GM12878 (cell line): Measurements from ENCODE around the gene MARK4. TPM values are rescaled to one million over a fixed set of nuclear protein-coding genes. Genes with fewer than 3 reads are reported as not detected.

ENCODE experiments used
- ATAC-seq: fragments of 200-7000 bp; cut with Tn5 transposase; 3 replicates; pipeline ENCODE4 v1.9.1; 2020; ENCODE audit warnings: mild to moderate bottlenecking, moderate library complexity
- BruUV-seq: library from RNA; stranded (reverse); fragments of 400-500 nt; replicated peaks from 2 replicates; lab custom pipeline; 2021; lab: Mats Ljungman, UMichigan
- CTCF ChIA-PET: fragments of 300-600 bp; sonication (Branson Sonifier 250); formaldehyde crosslinking; extraction: SDS; loops from one replicate; lab custom pipeline; 2021; ENCODE audit warnings: inconsistent platforms; lab: Yijun Ruan, JAX
- POLR2A ChIA-PET: fragments of 350-600 bp; formaldehyde crosslinking; extraction: SDS; loops from one replicate; lab custom pipeline; 2021; ENCODE audit warnings: inconsistent platforms; lab: Charles Lee
- RAD21 ChIA-PET: fragments of 300-600 bp; sonication (Branson Sonifier 250); formaldehyde crosslinking; loops from one replicate; lab custom pipeline; 2023; ENCODE audit warnings: antibody characterized with exemption; ENCODE audit not compliant: unreplicated experiment; lab: Charles Lee
- SMC1A ChIA-PET: fragments of 300-600 bp; sonication (Branson Sonifier 250); formaldehyde crosslinking; loops from one replicate; lab custom pipeline; 2023; ENCODE audit not compliant: unreplicated experiment, uncharacterized antibody; lab: Charles Lee
- DNase-seq: peaks from one replicate; pipeline ENCODE4 v3.0.0-alpha.2; 2011; ENCODE audit warnings: low read depth, low spot score
- FAIRE-seq: peaks from 3 replicates; lab custom pipeline; 2011; peaks lifted over from hg19 to GRCh38; lab: Jason Lieb, UNC
- H2AFZ ChIP-seq: 2 replicates; pipeline ENCODE4 v1.6.0; 2011; ENCODE audit warnings: low read depth, low read length, control low read depth; ENCODE audit not compliant: control insufficient read depth
- H3K27ac ChIP-seq: 2 replicates; pipeline ENCODE4 v1.5.1; 2011; ENCODE audit warnings: control low read depth; ENCODE audit not compliant: control insufficient read depth, insufficient read depth
- H3K27me3 ChIP-seq, 2 experiments: replicated peaks in 1 of 2; 2 replicates each; pipeline versions ENCODE4 v1.6.0 to v1.6.1; 2011; ENCODE audit warnings: low read length in 1 of 2; ENCODE audit not compliant: control insufficient read depth in 2 of 2, insufficient read depth in 2 of 2
- H3K36me3 ChIP-seq, 2 experiments: 2 replicates each; pipeline ENCODE4 v1.5.1; 2011; ENCODE audit warnings: low read length in 1 of 2; ENCODE audit not compliant: control insufficient read depth in 2 of 2, insufficient read depth in 2 of 2
- H3K4me1 ChIP-seq: 2 replicates; pipeline ENCODE4 v1.6.1; 2011; ENCODE audit warnings: mild to moderate bottlenecking, low read length, moderate library complexity, mixed read lengths; ENCODE audit not compliant: control insufficient read depth, insufficient read depth
- H3K4me2 ChIP-seq: 2 replicates; pipeline ENCODE4 v1.6.0; 2011; ENCODE audit warnings: control low read depth; ENCODE audit not compliant: control insufficient read depth, insufficient read depth
- H3K4me3 ChIP-seq: fragments of 200-600 bp; sonication (generic); 2 replicates; pipeline ENCODE4 v1.5.1; 2016
- H3K79me2 ChIP-seq: 2 replicates; pipeline ENCODE4 v1.6.0; 2011; ENCODE audit warnings: low read length; ENCODE audit not compliant: control insufficient read depth, insufficient read depth
- H3K9ac ChIP-seq: 2 replicates; pipeline ENCODE4 v1.8.0; 2011; ENCODE audit warnings: low read length, control low read depth, mixed read lengths; ENCODE audit not compliant: control insufficient read depth, insufficient read depth
- H3K9me3 ChIP-seq: replicated peaks from 3 replicates; pipeline ENCODE4 v1.5.1; 2011; ENCODE audit warnings: mild to moderate bottlenecking, low read length; ENCODE audit not compliant: control insufficient read depth, insufficient read depth
- H4K20me1 ChIP-seq: 2 replicates; pipeline ENCODE4 v1.6.0; 2011; ENCODE audit not compliant: control insufficient read depth, insufficient read depth
- ETV6 ChIP-seq, 2 experiments: fragments of 450-650 bp in 1 of 2; IDR thresholded peaks in 1 of 2; conservative IDR thresholded peaks in 1 of 2; 2 replicates each; pipeline ENCODE4 v1.6.1; 2014; ENCODE audit warnings: antibody characterized with exemption in 1 of 2, borderline replicate concordance in 1 of 2, low read depth in 1 of 2, mild to moderate bottlenecking in 1 of 2, moderate library complexity in 1 of 2
- MYC ChIP-seq: IDR thresholded peaks from 2 replicates; pipeline ENCODE4 v1.6.1; 2011; ENCODE audit warnings: mild to moderate bottlenecking, low read length, moderate library complexity, inconsistent platforms; ENCODE audit not compliant: insufficient read depth, insufficient replicate concordance, insufficient read length, severe bottlenecking
- PBX3 ChIP-seq: IDR thresholded peaks from 2 replicates; pipeline ENCODE4 v1.6.1; 2011; ENCODE audit warnings: mild to moderate bottlenecking, low read depth, low read length, moderate library complexity; ENCODE audit not compliant: insufficient replicate concordance
- PKNOX1 ChIP-seq: fragments of 450-650 bp; IDR thresholded peaks from 2 replicates; pipeline ENCODE4 v1.6.1; 2016; ENCODE audit warnings: mild to moderate bottlenecking
- SREBF2 ChIP-seq: IDR thresholded peaks from 2 replicates; pipeline ENCODE4 v1.6.1; 2012; ENCODE audit warnings: mild to moderate bottlenecking, low read length
- ZNF384 ChIP-seq: IDR thresholded peaks from 2 replicates; pipeline ENCODE4 v1.6.1; 2012; ENCODE audit warnings: low read depth, mild to moderate bottlenecking, low read length, improper control_type of control experiment, borderline replicate concordance
- WGBS: methylation state at CpG from one replicate; pipeline ENCODE4 v1.1.6; 2016; ENCODE audit warnings: low lambda C conversion rate; ENCODE audit not compliant: insufficient replicate concordance, insufficient coverage; ENCODE audit errors: missing lambda C conversion rate; 5-methylcytosine and 5-hydroxymethylcytosine counted together
- in situ Hi-C: fragments of 300-500 bp; cut with MboI; formaldehyde crosslinking; loops from 9 replicates; pipeline ENCODE4 v1.14.3; 2018; ENCODE audit warnings: mixed read lengths
- intact Hi-C: fragments of 100-400 bp; cut with micrococcal nuclease; formaldehyde crosslinking; loops from one replicate; pipeline ENCODE4 v1.14.2; 2022; ENCODE audit not compliant: unreplicated experiment
- polyA plus RNA-seq, 11 experiments: library from polyadenylated mRNA; depleted of rRNA in 4 of 11; unstranded in 6 of 11; stranded (reverse) in 5 of 11; fragments of >200 nt; fragmentation: Nextera tagmentation in 4 of 11; fragmentation: Illumina TruSeq in 1 of 11; extraction: Ambion mirVana in 4 of 11; extraction: Trizol in 1 of 11; gene quantifications; 1 replicate in 1 of 11; 2 replicates in 10 of 11; pipeline versions ENCODE4 v1.2.1 to v1.2.3, GENCODE V29; 2011 to 2016; ENCODE audit warnings: inconsistent platforms in 2 of 11, missing spikeins in 2 of 11, low read depth in 1 of 11
- total RNA-seq, 4 experiments: library from RNA; depleted of rRNA in 3 of 4; stranded (reverse); fragments of >200 nt in 3 of 4; fragmentation: Illumina TruSeq in 1 of 4; extraction: Trizol in 1 of 4; gene quantifications; 2 replicates each; pipeline versions ENCODE4 v1.2.1 to v1.2.3, GENCODE V29; 2013 to 2021
- TF ChIP-seq, protein P1 (sequence below): fragments of 450-650 bp; IDR thresholded peaks from 2 replicates; pipeline ENCODE4 v1.6.1; 2018; ENCODE audit warnings: borderline replicate concordance, mild to moderate bottlenecking; ENCODE audit not compliant: partially characterized antibody

The MARK4 gene
- total and polyA plus RNA-seq, 10 of the 15 experiments (the other 5 are each of a cell fraction or from before 2014, with no cell fraction given): 0.66 to 24.3 (median 5.1) TPM

GRCh38 chr19:45222724-45223123, 28.3 kb upstream of the MARK4 start:
- H3K36me3 ChIP-seq: no peaks in the 10 kb centered on the region
- SMC1A ChIA-PET: no interaction called here
- H2AFZ ChIP-seq: no peak overlapping the region
- H3K4me2 ChIP-seq: no peak overlapping the region
- ATAC-seq: no peak
- no peak overlapping the region for H3K27ac ChIP-seq
- H3K27me3 ChIP-seq: no peaks in the 10 kb centered on the region; a peak in 1 of 4 replicates
- no peak for FAIRE-seq
- TF ChIP-seq MYC (no peak), SREBF2 (no peak), PBX3 (no peak), PKNOX1 (no peak), ETV6 (conservative IDR thresholded peaks at IDR 0.05 in 1 of 2, IDR thresholded peaks at IDR 0.05 in 1 of 2; ENCODE audit: borderline replicate concordance in 1 of 2, low read depth in 1 of 2) (no peak), ZNF384 (no peak)
- TF ChIP-seq, protein P1, sequence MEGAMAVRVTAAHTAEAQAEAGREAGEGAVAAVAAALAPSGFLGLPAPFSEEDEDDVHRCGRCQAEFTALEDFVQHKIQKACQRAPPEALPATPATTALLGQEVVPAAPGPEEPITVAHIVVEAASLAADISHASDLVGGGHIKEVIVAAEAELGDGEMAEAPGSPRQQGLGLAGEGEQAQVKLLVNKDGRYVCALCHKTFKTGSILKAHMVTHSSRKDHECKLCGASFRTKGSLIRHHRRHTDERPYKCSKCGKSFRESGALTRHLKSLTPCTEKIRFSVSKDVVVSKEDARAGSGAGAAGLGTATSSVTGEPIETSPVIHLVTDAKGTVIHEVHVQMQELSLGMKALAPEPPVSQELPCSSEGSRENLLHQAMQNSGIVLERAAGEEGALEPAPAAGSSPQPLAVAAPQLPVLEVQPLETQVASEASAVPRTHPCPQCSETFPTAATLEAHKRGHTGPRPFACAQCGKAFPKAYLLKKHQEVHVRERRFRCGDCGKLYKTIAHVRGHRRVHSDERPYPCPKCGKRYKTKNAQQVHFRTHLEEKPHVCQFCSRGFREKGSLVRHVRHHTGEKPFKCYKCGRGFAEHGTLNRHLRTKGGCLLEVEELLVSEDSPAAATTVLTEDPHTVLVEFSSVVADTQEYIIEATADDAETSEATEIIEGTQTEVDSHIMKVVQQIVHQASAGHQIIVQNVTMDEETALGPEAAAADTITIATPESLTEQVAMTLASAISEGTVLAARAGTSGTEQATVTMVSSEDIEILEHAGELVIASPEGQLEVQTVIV: no peak
- TF ChIP-seq, all 136 proteins: peak for 0
- ChIA-PET CTCF (no interaction called here), POLR2A (no interaction called here), RAD21 (no interaction called here)
- no peak for DNase-seq
- no peak overlapping the region for H3K9ac ChIP-seq
- in situ Hi-C loops: no loop called here
- intact Hi-C loops: no loop called here
- H3K79me2 ChIP-seq: no peaks in the 10 kb centered on the region
- no peaks in the 10 kb centered on the region for H3K9me3 ChIP-seq
- H3K4me1 ChIP-seq: no peaks in the 10 kb centered on the region
- H4K20me1 ChIP-seq: no peaks in the 10 kb centered on the region
- WGBS: 56% methylated on average over 6 of the region's 6 CpGs
- no peak overlapping the region for H3K4me3 ChIP-seq
- no TSS peak for BruUV-seq
